Naive thymus-derived CD8-positive, alpha-beta T cell (primary cell): Measurements from ENCODE around the gene CHRDL2. TPM values are rescaled to one million over a fixed set of nuclear protein-coding genes. Genes with fewer than 3 reads are reported as not detected.

ENCODE experiments used
- ATAC-seq, 2 donors: fragments of 150-1000 bp; cut with Tn5 transposase in 1 of 2; sonication (Bioruptor Pico), chemical (Tn5 transposase) in 1 of 2; 1 replicate in 1 of 2; 2 replicates in 1 of 2; pipeline ENCODE4 v1.10.0; 2021; ENCODE audit warnings: mild to moderate bottlenecking in 2 of 2, moderate library complexity in 2 of 2
- POLR2A ChIA-PET: fragments of 350-600 bp; sonication (Branson Sonifier 250); formaldehyde crosslinking; loops from one replicate; lab custom pipeline; 2021; ENCODE audit warnings: antibody characterized with exemption; lab: Charles Lee
- DNase-seq, 10 donors: peaks; one replicate each; pipeline versions ENCODE4 v3.0.0 to v3.0.0-alpha.2; 2020 to 2022
- H3K27ac Mint-ChIP-seq, 10 donors: one replicate each; pipeline ENCODE4 v1.8.0; 2020 to 2022; ENCODE audit warnings: mild to moderate bottlenecking in 10 of 10, mixed read lengths in 10 of 10, moderate library complexity in 4 of 10, inconsistent platforms in 1 of 10
- H3K27me3 Mint-ChIP-seq, 5 donors: one replicate each; pipeline ENCODE4 v1.8.0; 2021 to 2022; ENCODE audit warnings: mixed read lengths in 5 of 5
- H3K36me3 Mint-ChIP-seq, 3 donors: one replicate each; pipeline ENCODE4 v1.8.0; 2020 to 2022; ENCODE audit warnings: mixed read lengths in 3 of 3, mild to moderate bottlenecking in 2 of 3, inconsistent platforms in 1 of 3
- H3K4me1 Mint-ChIP-seq, 4 donors: one replicate each; pipeline ENCODE4 v1.8.0; 2021 to 2022; ENCODE audit warnings: mixed read lengths in 4 of 4
- H3K4me3 Mint-ChIP-seq, 10 donors: one replicate each; pipeline ENCODE4 v1.8.0; 2020 to 2022; ENCODE audit warnings: mild to moderate bottlenecking in 10 of 10, mixed read lengths in 10 of 10, moderate library complexity in 6 of 10, inconsistent platforms in 1 of 10
- H3K9me3 Mint-ChIP-seq, 9 donors: one replicate each; pipeline ENCODE4 v1.8.0; 2020 to 2022; ENCODE audit warnings: mixed read lengths in 9 of 9, mild to moderate bottlenecking in 3 of 9, inconsistent platforms in 1 of 9, moderate library complexity in 1 of 9
- polyA plus RNA-seq, 3 donors: library from polyadenylated mRNA; unstranded; fragments of 300-500 nt; fragmentation: Illumina TruSeq; gene quantifications; one replicate each; pipeline ENCODE4 v1.2.3, GENCODE V29; 2021
- total RNA-seq, 8 experiments: library from RNA in 2 of 8; stranded (reverse) in 2 of 8; gene quantifications; one replicate each; pipeline ENCODE4 v1.2.3 and lab custom pipeline; 2021 to 2026

Gene CHRDL2
- total and polyA plus RNA-seq, 5 experiments from 2014 or later: not detected

DNA sequence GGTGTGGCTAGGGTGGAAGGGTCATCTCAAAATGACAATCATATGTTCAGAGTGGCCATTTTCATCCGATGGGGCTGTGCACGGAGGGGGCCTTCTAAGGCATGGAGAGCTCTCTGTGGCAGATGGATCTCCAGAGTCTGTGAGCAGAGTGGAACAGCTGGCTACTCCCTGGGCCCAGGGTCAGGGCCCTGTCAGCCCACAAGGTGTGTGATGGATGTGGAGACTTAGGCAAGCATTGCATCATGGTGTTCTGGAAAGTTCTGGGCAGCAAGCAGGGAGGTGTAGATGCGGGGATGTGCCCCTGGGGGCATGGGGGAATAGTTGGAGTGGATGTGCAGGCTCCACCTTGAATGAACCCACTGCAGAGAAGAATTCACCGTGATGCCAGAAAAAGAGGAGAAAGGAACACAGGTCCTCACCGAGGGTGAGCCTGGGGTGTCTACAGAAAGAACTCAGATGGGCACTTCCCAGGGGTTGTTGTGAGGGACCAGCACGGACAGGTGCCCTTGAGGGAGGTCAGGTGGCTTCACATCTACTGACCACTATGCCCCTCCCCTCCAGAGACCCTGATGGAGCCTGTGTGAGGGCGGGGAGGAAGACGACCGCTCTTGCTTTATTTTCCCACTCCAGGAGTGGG, 51.1 kb downstream of the CHRDL2 start:
- Mint-ChIP-seq H3K27me3 (peaks cover 14 to 40% (median 31%) of the 10 kb centered on the region in 5 donors), H3K9me3 (no peaks in the 10 kb centered on the region), H3K4me1 (peaks cover 0 to 3% (median under 1%) of the 10 kb centered on the region in 4 donors), H3K36me3 (peaks cover 0 to 2% (median 0%) of the 10 kb centered on the region in 3 donors), H3K4me3 (no peak overlapping the region), H3K27ac (peak overlapping the region in 1 of 10 donors; percentile 27)
- no peak for DNase-seq
- ATAC-seq: no peak
- POLR2A ChIA-PET: no interaction called here

DNA sequence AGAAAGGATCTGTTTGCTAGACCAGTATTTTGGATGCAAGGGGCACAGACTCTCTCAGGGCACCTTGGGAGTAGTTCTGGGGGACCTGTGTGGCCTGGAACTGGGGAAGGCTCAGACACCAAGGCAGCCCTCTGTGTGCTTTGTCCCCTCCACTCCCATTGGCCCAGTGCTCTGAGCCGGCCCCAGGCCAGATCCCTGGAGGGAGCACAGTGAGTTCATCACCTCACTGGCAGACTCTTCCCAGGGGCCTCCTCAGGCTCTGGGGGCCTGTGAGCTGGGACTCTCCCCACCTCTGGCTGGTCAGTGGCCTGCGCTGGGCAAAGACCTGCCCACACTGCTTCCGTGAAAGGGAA, 51.7 kb downstream of the CHRDL2 start:
- H3K4me1 Mint-ChIP-seq: peaks cover 0 to 3% (median under 1%) of the 10 kb centered on the region in 4 donors
- POLR2A ChIA-PET: no interaction called here
- peaks cover 0 to 2% (median 0%) of the 10 kb centered on the region in 3 donors for H3K36me3 Mint-ChIP-seq
- no peak overlapping the region for H3K4me3 Mint-ChIP-seq
- no peak overlapping the region for H3K27ac Mint-ChIP-seq
- H3K27me3 Mint-ChIP-seq: peaks cover 11 to 33% (median 25%) of the 10 kb centered on the region in 5 donors
- no peak for DNase-seq
- ATAC-seq: no peak
- H3K9me3 Mint-ChIP-seq: no peaks in the 10 kb centered on the region

DNA sequence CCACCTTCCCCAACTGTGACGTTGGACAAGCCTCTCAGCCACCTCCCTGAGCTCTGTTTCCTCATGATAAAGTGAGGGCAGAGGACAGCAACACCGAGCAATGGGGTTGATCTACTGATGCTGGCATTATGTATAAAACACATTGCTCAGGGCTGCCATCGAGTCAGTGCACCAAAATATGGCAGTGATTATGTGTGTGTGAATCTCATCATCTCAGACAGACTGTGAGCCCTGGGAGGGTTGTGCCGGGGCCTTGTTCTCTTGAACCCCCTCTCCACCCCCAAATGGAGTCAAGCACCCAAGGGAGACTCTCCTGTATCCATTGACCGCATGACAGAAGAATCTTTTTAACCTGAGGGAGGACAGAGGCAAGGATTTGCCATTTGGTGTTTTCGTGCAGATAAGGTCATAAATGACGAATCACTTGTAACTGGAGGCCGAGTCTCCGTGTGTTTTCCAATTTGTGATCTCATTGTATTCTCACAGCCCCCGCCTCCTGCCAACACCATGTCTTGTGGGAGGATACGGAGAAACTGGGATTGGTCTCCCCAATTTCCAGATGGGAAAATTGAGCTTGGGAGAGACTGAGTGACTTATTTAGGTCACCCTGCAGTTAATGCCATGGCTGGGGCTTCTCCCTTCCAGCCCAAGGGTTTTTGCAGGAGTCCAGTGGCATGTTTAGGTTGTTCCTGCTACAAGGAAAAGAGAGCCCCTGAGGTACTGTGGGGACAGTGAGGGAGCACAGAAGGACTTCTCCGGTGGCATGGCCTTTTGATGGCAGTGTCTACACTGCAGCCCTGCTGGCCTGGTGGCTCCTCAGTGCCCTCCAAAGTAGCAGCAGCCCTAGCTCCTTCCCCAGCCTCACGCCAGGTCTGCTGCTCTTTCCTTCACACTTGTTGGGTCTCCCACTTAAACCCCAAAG, 52.4 kb downstream of the CHRDL2 start:
- H3K27ac Mint-ChIP-seq: no peak overlapping the region
- peaks cover 0 to under 1% (median 0%) of the 10 kb centered on the region in 9 donors for H3K9me3 Mint-ChIP-seq
- POLR2A ChIA-PET: no interaction called here
- H3K36me3 Mint-ChIP-seq: peaks cover 0 to 2% (median 0%) of the 10 kb centered on the region in 3 donors
- DNase-seq (no peak), ATAC-seq (no peak)
- H3K4me1 Mint-ChIP-seq: peaks cover 0 to 3% (median 0%) of the 10 kb centered on the region in 4 donors
- H3K4me3 Mint-ChIP-seq: no peak overlapping the region
- peaks cover 8 to 33% (median 25%) of the 10 kb centered on the region in 5 donors for H3K27me3 Mint-ChIP-seq

DNA sequence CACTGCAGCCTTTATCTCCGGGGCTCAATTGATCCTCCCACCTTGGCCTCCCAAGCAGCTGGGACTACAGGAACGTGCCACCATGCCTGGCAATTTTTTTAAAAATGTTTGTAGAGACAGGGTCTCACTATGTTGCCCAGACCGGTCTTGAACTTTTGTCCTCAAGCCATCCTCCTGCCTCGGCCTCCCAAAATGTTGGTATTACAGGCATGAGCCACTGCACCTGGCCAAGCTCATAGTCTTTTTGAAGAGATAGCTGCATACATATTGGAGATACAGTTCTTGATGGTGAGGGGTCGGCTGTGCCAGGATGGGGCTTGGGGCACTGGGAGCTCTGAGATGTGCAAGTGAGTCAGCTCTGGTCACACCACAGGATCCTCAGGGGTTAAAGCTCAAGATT, 53.2 kb downstream of the CHRDL2 start:
- peaks cover 0 to 1% (median 0%) of the 10 kb centered on the region in 9 donors for H3K9me3 Mint-ChIP-seq
- H3K4me3 Mint-ChIP-seq: no peak overlapping the region
- H3K27me3 Mint-ChIP-seq: peaks cover 7 to 30% (median 21%) of the 10 kb centered on the region in 5 donors
- peak in 1 of 10 donors; percentile 11 for DNase-seq
- ATAC-seq: no peak
- POLR2A ChIA-PET: no interaction called here
- peaks cover 0 to 2% (median 0%) of the 10 kb centered on the region in 4 donors for H3K4me1 Mint-ChIP-seq
- H3K27ac Mint-ChIP-seq: no peak overlapping the region
- no peaks in the 10 kb centered on the region for H3K36me3 Mint-ChIP-seq

DNA sequence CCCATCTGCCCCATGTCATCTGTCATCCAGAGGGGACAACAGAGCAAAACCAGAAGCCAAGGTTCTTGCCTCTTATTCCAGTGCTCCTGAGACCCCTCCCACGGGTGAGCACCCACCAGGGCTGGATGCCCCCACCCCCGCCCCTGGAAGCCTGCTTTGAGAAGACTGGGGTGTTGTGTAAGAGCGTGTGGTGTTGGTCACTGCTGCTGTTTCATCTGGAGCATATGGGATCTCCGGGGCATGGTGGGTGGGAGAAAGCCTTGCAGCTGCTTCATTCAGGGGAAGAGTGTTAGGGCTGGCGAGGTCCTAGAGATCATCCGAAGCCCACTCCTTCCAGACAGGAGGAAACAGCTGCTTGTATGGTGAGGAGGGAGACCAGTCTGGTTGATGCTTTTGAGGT, 54.1 kb downstream of the CHRDL2 start:
- Mint-ChIP-seq H3K4me1 (no peaks in the 10 kb centered on the region), H3K27ac (no peak overlapping the region), H3K4me3 (no peak overlapping the region), H3K36me3 (no peaks in the 10 kb centered on the region), H3K9me3 (peaks cover 0 to 1% (median 0%) of the 10 kb centered on the region in 9 donors), H3K27me3 (peaks cover 0 to 20% (median 13%) of the 10 kb centered on the region in 5 donors)
- peak in 1 of 10 donors; percentile 0 for DNase-seq
- ATAC-seq: no peak
- POLR2A ChIA-PET: no interaction called here

DNA sequence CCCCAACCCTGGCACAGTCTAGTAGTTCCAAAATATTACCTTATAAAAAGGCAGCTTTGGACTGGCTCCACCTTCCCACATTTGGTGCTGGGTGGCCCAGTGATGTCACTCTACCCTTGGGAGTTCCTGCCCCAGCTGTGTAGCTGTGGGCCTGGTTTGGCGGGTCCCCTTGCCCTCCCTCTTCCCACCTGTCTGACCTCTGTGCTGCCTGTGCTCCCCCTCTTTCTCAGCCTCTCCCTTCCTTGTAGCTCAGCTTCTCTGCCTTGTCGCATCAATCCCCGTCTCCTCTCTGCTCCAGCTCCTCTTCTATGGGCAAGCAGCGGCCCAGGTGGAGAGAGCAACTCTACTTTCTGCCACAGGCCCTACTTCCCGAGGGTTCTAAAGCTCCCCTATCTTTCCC, 54.6 kb downstream of the CHRDL2 start:
- no peak overlapping the region for H3K4me3 Mint-ChIP-seq
- H3K36me3 Mint-ChIP-seq: no peaks in the 10 kb centered on the region
- DNase-seq (no peak), ATAC-seq (no peak)
- H3K9me3 Mint-ChIP-seq: peaks cover 0 to 1% (median 0%) of the 10 kb centered on the region in 9 donors
- no peaks in the 10 kb centered on the region for H3K4me1 Mint-ChIP-seq
- POLR2A ChIA-PET: no interaction called here
- peak overlapping the region in 2 of 10 donors; percentile 20 to 80 for H3K27ac Mint-ChIP-seq
- H3K27me3 Mint-ChIP-seq: peaks cover 0 to 15% (median 8%) of the 10 kb centered on the region in 5 donors

DNA sequence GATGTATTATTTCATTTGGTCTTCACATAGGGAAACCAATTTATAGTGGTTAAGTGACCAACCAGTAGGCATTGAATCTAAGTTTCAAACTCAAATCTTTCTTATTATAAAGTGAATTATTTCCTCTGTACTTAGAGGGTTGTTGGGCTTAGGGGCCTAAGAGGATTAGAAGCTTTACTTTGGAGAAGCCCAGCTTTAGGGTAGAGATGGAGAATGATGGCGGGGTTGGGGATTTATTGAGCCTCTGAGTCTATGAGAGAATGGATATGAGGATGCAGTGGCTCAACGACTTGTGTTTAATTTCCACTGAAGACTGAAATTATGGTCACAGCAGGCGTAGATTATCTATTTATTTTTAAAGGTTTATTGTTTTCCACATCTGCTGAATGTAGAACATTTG, 55.5 kb downstream of the CHRDL2 start:
- Mint-ChIP-seq H3K27ac (no peak overlapping the region), H3K27me3 (peaks cover 0 to 10% (median 4%) of the 10 kb centered on the region in 5 donors), H3K36me3 (no peaks in the 10 kb centered on the region), H3K4me1 (no peaks in the 10 kb centered on the region), H3K4me3 (no peak overlapping the region), H3K9me3 (peaks cover 0 to 1% (median 0%) of the 10 kb centered on the region in 9 donors)
- DNase-seq (no peak), ATAC-seq (no peak)
- POLR2A ChIA-PET: no interaction called here

DNA sequence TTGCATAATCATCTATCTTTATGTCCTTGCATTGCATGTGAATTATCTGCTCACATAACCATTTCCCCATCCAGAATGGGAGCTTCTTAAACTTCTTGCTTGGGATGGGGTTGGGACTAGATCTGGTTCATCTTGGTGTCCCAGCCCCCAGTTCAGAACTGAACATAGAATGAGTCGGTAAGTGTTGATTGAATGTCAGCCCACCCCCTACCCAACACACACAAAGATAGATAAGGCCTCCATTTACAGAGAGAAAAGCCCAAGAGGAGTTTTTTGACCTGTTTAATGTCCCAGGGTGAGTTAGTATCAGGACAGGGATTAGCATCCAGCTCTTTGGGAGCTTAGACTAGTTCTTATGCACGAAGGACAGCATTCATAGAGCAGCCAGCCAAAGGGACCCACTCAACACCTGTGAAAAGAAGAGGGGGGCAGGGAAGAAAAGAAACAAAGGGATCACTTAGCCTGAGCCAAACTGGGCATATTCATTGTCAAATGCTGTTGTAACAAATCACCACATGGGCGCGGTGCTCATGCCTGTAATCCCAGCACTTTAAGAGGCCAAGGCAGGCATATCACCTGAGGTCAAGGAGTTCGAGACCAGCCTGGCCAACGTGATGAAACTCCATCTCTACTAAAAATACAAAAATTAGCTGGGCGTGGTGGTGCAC, 57.4 kb downstream of the CHRDL2 start:
- peaks cover 0 to 1% (median 0%) of the 10 kb centered on the region in 9 donors for H3K9me3 Mint-ChIP-seq
- POLR2A ChIA-PET: no interaction called here
- H3K27ac Mint-ChIP-seq: no peak overlapping the region
- no peak for DNase-seq
- ATAC-seq: no peak
- no peaks in the 10 kb centered on the region for H3K36me3 Mint-ChIP-seq
- H3K4me1 Mint-ChIP-seq: no peaks in the 10 kb centered on the region
- no peak overlapping the region for H3K4me3 Mint-ChIP-seq
- H3K27me3 Mint-ChIP-seq: no peaks in the 10 kb centered on the region

DNA sequence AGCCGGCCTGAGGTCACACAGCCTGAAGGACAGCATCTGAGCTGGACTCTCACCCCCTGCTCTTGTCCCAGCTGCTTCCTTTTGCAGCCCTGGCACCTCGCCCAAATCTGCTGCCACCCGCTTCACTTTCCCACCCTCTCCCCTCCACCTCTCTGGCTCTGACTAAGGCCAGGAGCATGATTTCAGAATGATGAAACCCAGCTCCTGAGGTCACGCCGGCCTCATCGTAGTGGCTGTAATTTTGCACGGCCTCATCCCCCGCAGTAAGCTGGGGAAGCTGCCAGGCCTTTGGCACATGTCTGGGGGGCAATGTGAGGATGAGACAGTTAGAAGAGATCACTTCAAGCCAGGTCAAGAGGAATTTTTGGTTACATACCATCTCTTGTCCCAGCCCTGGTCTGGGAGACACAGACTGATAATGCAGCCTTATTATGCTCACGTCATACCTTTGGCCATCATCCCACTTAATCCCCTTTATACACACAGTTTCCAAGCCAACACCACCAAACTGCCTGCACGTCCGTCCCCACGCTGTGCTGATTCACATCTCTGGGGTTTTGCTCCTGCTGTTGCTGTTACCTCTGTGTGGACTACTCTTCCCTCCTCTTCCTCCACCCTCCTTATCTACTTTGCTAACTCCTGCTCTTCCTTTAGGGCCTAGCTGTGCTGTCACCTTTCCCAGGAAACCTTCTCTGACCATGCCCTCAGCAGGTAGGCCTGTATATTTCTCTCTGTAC, 58.1 kb downstream of the CHRDL2 start:
- POLR2A ChIA-PET: no interaction called here
- no peak overlapping the region for H3K27ac Mint-ChIP-seq

DNA sequence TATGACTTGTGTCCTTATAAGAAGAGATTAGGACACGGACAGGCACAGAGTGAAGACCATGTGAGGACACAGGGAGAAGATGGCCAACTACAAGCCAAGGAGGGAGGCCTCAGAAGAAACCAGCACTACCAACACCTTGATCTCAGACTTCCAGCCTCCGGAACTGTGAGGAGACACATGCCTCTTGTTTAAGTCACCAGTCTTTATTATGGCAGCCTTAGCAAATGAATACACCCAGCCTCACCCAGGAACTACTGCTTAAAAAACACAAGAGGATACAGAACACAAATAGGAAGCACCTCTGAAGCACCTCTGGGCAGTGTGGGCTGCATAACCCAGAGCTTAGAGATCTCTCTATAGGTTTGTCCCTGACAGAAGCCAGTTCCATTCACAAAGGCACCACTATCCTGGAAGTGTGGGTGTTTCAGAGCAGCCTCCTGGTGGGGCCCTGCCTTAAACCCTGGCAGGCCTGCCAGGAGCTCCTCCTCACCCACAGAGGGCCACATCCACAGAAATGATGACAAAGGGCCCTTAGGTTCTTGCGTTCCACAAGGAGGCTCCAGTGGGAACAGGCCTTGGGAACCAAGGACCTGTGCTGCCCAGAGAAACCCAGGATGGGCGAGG, 58.8 kb downstream of the CHRDL2 start:
- no peaks in the 10 kb centered on the region for H3K27me3 Mint-ChIP-seq
- no peaks in the 10 kb centered on the region for H3K36me3 Mint-ChIP-seq
- H3K9me3 Mint-ChIP-seq: peaks cover 0 to 1% (median 0%) of the 10 kb centered on the region in 9 donors
- ATAC-seq: no peak
- no peaks in the 10 kb centered on the region for H3K4me1 Mint-ChIP-seq
- no peak overlapping the region for H3K27ac Mint-ChIP-seq
- no peak overlapping the region for H3K4me3 Mint-ChIP-seq
- POLR2A ChIA-PET: no interaction called here
- no peak for DNase-seq

More for the DNA sequence above, 58.1 kb downstream of the CHRDL2 start:
- no peak overlapping the region for H3K4me3 Mint-ChIP-seq
- no peaks in the 10 kb centered on the region for H3K36me3 Mint-ChIP-seq
- no peaks in the 10 kb centered on the region for H3K4me1 Mint-ChIP-seq
- H3K27me3 Mint-ChIP-seq: no peaks in the 10 kb centered on the region
- peaks cover 0 to 1% (median 0%) of the 10 kb centered on the region in 9 donors for H3K9me3 Mint-ChIP-seq
- no peak for ATAC-seq
- DNase-seq: peak in 1 of 10 donors; percentile 8

DNA sequence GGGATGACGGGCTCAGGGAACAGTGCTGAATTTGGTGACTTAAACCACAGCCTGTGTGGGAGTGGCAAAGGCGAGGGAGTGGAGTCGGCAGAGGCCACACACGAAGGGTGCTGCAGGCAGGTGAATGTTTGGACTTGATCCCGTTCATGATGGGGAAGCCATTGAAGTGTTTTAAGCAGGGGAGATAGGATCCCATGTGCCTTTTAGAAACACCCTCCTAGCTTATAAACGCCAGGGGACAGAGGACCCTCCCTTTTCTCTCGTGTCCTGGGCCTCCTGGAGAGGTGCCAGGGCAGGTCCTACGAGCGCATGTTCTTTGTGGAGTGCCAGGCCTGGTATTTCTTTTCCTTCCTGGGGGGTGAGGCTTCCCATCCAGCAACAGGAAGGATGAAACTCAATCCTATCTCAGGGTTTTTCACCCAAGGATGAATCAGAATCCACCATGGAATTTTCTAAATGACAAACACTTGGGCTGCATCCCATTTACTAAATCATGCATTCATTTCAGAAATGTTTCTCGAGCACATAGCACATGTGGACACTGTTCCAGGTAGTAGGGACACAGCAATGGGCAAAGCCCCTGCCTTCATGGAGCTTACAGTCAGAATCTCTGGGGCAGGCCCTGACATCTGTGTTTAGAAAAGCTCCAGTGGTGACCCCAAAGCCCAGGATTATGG, 59.6 kb downstream of the CHRDL2 start:
- no peaks in the 10 kb centered on the region for H3K27me3 Mint-ChIP-seq
- ATAC-seq: no peak
- H3K4me1 Mint-ChIP-seq: no peaks in the 10 kb centered on the region
- H3K9me3 Mint-ChIP-seq: peaks cover 0 to 1% (median 0%) of the 10 kb centered on the region in 9 donors
- no peak overlapping the region for H3K4me3 Mint-ChIP-seq
- H3K27ac Mint-ChIP-seq: no peak overlapping the region
- POLR2A ChIA-PET: no interaction called here
- H3K36me3 Mint-ChIP-seq: no peaks in the 10 kb centered on the region
- DNase-seq: no peak
